GM23338 (cell line): Measurements from ENCODE around the gene TEPSIN.

ENCODE experiments used
- CREB1 ChIP-seq: fragments of 250-450 bp; sonication (Bioruptor Pico); IDR thresholded peaks from 2 replicates; pipeline ENCODE4 v1.5.0; 2020; ENCODE audit warnings: low read depth, mild to moderate bottlenecking, moderate library complexity
- CTCF ChIP-seq, 2 experiments: fragments of 200-600 bp in 1 of 2; sonication (generic) in 1 of 2; conservative IDR thresholded peaks; 2 replicates each; pipeline versions ENCODE4 v1.5.1 to v1.6.1; 2016 to 2017; ENCODE audit warnings: antibody characterized with exemption in 2 of 2, low read depth in 2 of 2, mild to moderate bottlenecking in 2 of 2, moderate library complexity in 1 of 2
- ETS1 ChIP-seq: IDR thresholded peaks from 2 replicates; pipeline ENCODE4 v1.6.1; 2016; ENCODE audit warnings: antibody characterized with exemption
- EZH2 ChIP-seq: fragments of 200-600 bp; sonication (generic); IDR thresholded peaks from one replicate; pipeline ENCODE4 v1.8.0; 2017; ENCODE audit warnings: antibody characterized with exemption, mild to moderate bottlenecking, low read depth; ENCODE audit not compliant: unreplicated experiment
- EZH2phosphoT487 ChIP-seq: fragments of 200-600 bp; sonication (generic); IDR thresholded peaks from one replicate; pipeline ENCODE4 v1.8.1; 2018; ENCODE audit warnings: antibody characterized with exemption; ENCODE audit not compliant: unreplicated experiment
- JUNB ChIP-seq: IDR thresholded peaks from one replicate; pipeline ENCODE4 v1.6.1; 2016; ENCODE audit warnings: antibody characterized with exemption; ENCODE audit not compliant: unreplicated experiment
- NANOG ChIP-seq: IDR thresholded peaks from 2 replicates; pipeline ENCODE4 v1.6.1; 2016; ENCODE audit warnings: antibody characterized with exemption, borderline replicate concordance
- POLR2AphosphoS5 ChIP-seq: IDR thresholded peaks from 2 replicates; pipeline ENCODE4 v1.6.1; 2016; ENCODE audit warnings: antibody characterized with exemption, low read depth
- STAT1 ChIP-seq: IDR thresholded peaks from one replicate; pipeline ENCODE4 v1.6.1; 2016; ENCODE audit warnings: antibody characterized with exemption; ENCODE audit not compliant: unreplicated experiment
- ZNF114 ChIP-seq: fragments of 250-450 bp; sonication (Bioruptor Pico); IDR thresholded peaks from 2 replicates; pipeline ENCODE4 v1.5.0; 2020; ENCODE audit warnings: mild to moderate bottlenecking, moderate library complexity
- ZNF331 ChIP-seq: fragments of 250-450 bp; sonication (Bioruptor Pico); IDR thresholded peaks from 2 replicates; pipeline ENCODE4 v1.5.0; 2020; ENCODE audit warnings: low read depth, mild to moderate bottlenecking, moderate library complexity
- TF ChIP-seq, protein P1 (sequence below): IDR thresholded peaks from one replicate; pipeline ENCODE4 v1.6.1; 2018; ENCODE audit warnings: antibody characterized with exemption; ENCODE audit not compliant: unreplicated experiment
- TF ChIP-seq, protein P2 (sequence below): fragments of 250-450 bp; sonication (Bioruptor Pico); IDR thresholded peaks from 2 replicates; pipeline ENCODE4 v1.5.0; 2020; ENCODE audit warnings: mild to moderate bottlenecking, moderate library complexity

- TF ChIP-seq EZH2 (no peak), CTCF (conservative IDR thresholded peaks at IDR 0.05; ENCODE audit: low read depth in 2 of 2) (no peak), ZNF331 (no peak), POLR2AphosphoS5 (no peak), JUNB (no peak), EZH2phosphoT487 (no peak), ZNF114 (CRISPR knock-in tag) (no peak), ETS1 (no peak), CREB1 (CRISPR knock-in tag) (no peak), STAT1 (no peak), NANOG (no peak)
- TF ChIP-seq, protein P1, sequence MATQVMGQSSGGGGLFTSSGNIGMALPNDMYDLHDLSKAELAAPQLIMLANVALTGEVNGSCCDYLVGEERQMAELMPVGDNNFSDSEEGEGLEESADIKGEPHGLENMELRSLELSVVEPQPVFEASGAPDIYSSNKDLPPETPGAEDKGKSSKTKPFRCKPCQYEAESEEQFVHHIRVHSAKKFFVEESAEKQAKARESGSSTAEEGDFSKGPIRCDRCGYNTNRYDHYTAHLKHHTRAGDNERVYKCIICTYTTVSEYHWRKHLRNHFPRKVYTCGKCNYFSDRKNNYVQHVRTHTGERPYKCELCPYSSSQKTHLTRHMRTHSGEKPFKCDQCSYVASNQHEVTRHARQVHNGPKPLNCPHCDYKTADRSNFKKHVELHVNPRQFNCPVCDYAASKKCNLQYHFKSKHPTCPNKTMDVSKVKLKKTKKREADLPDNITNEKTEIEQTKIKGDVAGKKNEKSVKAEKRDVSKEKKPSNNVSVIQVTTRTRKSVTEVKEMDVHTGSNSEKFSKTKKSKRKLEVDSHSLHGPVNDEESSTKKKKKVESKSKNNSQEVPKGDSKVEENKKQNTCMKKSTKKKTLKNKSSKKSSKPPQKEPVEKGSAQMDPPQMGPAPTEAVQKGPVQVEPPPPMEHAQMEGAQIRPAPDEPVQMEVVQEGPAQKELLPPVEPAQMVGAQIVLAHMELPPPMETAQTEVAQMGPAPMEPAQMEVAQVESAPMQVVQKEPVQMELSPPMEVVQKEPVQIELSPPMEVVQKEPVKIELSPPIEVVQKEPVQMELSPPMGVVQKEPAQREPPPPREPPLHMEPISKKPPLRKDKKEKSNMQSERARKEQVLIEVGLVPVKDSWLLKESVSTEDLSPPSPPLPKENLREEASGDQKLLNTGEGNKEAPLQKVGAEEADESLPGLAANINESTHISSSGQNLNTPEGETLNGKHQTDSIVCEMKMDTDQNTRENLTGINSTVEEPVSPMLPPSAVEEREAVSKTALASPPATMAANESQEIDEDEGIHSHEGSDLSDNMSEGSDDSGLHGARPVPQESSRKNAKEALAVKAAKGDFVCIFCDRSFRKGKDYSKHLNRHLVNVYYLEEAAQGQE, result no peak
- TF ChIP-seq, protein P2, sequence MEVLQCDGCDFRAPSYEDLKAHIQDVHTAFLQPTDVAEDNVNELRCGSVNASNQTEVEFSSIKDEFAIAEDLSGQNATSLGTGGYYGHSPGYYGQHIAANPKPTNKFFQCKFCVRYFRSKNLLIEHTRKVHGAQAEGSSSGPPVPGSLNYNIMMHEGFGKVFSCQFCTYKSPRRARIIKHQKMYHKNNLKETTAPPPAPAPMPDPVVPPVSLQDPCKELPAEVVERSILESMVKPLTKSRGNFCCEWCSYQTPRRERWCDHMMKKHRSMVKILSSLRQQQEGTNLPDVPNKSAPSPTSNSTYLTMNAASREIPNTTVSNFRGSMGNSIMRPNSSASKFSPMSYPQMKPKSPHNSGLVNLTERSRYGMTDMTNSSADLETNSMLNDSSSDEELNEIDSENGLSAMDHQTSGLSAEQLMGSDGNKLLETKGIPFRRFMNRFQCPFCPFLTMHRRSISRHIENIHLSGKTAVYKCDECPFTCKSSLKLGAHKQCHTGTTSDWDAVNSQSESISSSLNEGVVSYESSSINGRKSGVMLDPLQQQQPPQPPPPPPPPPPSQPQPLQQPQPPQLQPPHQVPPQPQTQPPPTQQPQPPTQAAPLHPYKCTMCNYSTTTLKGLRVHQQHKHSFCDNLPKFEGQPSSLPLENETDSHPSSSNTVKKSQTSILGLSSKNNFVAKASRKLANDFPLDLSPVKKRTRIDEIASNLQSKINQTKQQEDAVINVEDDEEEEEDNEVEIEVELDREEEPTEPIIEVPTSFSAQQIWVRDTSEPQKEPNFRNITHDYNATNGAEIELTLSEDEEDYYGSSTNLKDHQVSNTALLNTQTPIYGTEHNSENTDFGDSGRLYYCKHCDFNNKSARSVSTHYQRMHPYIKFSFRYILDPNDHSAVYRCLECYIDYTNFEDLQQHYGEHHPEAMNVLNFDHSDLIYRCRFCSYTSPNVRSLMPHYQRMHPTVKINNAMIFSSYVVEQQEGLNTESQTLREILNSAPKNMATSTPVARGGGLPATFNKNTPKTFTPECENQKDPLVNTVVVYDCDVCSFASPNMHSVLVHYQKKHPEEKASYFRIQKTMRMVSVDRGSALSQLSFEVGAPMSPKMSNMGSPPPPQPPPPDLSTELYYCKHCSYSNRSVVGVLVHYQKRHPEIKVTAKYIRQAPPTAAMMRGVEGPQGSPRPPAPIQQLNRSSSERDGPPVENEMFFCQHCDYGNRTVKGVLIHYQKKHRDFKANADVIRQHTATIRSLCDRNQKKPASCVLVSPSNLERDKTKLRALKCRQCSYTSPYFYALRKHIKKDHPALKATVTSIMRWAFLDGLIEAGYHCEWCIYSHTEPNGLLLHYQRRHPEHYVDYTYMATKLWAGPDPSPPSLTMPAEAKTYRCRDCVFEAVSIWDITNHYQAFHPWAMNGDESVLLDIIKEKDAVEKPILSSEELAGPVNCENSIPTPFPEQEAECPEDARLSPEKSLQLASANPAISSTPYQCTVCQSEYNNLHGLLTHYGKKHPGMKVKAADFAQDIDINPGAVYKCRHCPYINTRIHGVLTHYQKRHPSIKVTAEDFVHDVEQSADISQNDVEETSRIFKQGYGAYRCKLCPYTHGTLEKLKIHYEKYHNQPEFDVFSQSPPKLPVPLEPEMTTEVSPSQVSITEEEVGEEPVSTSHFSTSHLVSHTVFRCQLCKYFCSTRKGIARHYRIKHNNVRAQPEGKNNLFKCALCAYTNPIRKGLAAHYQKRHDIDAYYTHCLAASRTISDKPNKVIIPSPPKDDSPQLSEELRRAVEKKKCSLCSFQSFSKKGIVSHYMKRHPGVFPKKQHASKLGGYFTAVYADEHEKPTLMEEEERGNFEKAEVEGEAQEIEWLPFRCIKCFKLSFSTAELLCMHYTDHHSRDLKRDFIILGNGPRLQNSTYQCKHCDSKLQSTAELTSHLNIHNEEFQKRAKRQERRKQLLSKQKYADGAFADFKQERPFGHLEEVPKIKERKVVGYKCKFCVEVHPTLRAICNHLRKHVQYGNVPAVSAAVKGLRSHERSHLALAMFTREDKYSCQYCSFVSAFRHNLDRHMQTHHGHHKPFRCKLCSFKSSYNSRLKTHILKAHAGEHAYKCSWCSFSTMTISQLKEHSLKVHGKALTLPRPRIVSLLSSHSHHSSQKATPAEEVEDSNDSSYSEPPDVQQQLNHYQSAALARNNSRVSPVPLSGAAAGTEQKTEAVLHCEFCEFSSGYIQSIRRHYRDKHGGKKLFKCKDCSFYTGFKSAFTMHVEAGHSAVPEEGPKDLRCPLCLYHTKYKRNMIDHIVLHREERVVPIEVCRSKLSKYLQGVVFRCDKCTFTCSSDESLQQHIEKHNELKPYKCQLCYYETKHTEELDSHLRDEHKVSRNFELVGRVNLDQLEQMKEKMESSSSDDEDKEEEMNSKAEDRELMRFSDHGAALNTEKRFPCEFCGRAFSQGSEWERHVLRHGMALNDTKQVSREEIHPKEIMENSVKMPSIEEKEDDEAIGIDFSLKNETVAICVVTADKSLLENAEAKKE (CRISPR knock-in tag), result no peak
Observed at GRCh38 chr17:81252987-81253329, 14.1 kb upstream of the TEPSIN start.
